GM12873 (cell line): ENCODE data around the gene ANXA10.

ENCODE experiments used
- TF ChIP-seq, protein P1 (sequence below): IDR thresholded peaks from 2 replicates; pipeline ENCODE4 v1.5.1; 2012; ENCODE audit warnings: low read depth, mild to moderate bottlenecking, moderate library complexity, low read length, control low read depth; ENCODE audit not compliant: insufficient read depth; ENCODE audit errors: missing control alignments

Gene ANXA10

DNA sequence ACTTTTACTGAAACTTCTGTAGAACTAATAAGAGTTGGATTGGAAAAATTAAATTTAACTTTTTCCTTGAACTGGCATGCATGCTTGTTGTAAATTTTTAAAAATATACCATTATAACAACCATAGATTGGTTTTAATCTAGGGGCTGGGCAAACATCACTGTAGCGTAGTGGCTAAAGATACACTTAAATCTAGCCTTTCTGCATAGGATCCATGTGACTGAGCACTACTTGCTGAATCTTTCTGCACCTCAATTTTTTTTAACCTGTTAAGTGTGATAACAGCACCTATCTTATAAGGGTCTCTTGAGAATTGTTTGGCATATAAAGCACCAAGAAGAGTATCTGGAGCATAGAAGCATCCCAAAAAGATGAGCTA is 4.1 kb downstream of the ANXA10 start:
- TF ChIP-seq, protein P1, sequence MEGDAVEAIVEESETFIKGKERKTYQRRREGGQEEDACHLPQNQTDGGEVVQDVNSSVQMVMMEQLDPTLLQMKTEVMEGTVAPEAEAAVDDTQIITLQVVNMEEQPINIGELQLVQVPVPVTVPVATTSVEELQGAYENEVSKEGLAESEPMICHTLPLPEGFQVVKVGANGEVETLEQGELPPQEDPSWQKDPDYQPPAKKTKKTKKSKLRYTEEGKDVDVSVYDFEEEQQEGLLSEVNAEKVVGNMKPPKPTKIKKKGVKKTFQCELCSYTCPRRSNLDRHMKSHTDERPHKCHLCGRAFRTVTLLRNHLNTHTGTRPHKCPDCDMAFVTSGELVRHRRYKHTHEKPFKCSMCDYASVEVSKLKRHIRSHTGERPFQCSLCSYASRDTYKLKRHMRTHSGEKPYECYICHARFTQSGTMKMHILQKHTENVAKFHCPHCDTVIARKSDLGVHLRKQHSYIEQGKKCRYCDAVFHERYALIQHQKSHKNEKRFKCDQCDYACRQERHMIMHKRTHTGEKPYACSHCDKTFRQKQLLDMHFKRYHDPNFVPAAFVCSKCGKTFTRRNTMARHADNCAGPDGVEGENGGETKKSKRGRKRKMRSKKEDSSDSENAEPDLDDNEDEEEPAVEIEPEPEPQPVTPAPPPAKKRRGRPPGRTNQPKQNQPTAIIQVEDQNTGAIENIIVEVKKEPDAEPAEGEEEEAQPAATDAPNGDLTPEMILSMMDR: no peak

- TF ChIP-seq, protein P1: no peak
These were observed 4.8 kb downstream of the ANXA10 start for GRCh38 chr4:168097161-168097560.

- TF ChIP-seq, protein P1: no peak
These were observed 5.9 kb downstream of the ANXA10 start for GRCh38 chr4:168098248-168098717.

DNA sequence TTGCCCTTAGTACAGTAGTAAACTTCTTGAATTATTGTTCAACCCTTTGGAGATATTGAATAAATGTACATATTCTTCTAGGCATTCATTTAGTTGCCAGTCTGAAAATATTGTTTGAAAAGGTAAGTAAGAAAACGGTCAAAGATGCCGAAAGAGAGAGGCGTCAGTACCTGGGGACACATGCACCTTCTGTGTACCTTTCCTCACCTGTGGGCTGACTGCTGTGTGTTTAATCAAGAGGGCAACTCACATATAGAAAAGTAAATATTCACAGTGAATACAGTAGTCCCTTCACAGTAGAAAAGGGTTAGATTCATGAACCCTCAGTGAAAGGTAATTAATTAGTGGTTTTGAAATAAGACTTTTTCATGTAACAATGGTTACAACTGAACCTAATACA is 6.9 kb downstream of the ANXA10 start:
- TF ChIP-seq, protein P1: no peak

- TF ChIP-seq, protein P1: no peak
These were observed 8.7 kb downstream of the ANXA10 start for GRCh38 chr4:168101026-168101425.

GRCh38 chr4:168102403-168102802 is 10.1 kb downstream of the ANXA10 start:
- TF ChIP-seq, protein P1: no peak

GRCh38 chr4:168109527-168109926 is 17.2 kb downstream of the ANXA10 start:
- TF ChIP-seq, protein P1: no peak
